NCI-H187 (cell line): ENCODE results near the gene IL37.

Experiments
- DNase-seq, 2 experiments: peaks; one replicate each; lab custom pipeline; 2025; lab: John Stamatoyannopoulos, UW

Gene IL37, protein sequence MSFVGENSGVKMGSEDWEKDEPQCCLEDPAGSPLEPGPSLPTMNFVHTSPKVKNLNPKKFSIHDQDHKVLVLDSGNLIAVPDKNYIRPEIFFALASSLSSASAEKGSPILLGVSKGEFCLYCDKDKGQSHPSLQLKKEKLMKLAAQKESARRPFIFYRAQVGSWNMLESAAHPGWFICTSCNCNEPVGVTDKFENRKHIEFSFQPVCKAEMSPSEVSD

DNA sequence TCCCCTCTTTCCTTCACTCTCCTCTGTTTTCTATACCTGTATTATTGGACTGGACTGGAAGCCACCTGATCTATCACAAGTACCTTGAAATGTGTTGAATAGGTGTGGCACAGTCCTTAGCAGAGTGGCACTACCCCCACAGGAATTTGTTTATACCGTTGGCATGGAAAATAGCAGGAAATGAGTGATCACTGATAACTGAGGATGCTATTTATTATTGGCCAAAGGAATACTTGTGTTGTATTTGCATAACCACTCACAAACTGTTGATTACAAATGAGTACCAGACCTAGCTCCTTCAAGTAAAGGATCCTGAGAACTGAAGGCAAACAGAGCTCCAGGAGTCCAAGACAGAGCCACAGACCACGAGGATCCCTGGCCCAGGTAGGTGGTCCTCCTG, at the start of gene IL37:
IL37 (plus strand) TSS at position 301 of the 400 bp plus-strand sequence. CDS start 1,848 bp downstream, outside the sequence.
- no peak for DNase-seq

DNA sequence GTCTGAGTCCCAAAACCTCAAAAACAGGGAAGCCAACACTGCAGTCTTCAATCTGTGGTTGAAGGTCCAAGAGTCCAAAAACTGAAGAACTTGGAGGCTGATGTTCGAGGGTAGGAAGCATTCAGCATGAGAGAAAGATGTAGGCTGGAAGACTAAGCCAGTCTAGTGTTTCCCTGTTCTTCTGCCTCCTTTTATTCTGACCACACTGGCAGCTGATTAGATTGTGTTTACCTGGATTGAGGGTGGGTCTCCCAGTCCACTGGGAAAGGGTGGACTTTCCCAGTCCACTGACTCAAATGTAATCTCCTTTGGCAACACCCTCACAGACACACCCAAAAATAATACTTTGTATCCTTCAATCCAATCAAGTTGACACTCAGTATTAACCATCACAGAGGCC, 46.9 kb upstream of the IL37 start:
- DNase-seq, result no peak

DNA sequence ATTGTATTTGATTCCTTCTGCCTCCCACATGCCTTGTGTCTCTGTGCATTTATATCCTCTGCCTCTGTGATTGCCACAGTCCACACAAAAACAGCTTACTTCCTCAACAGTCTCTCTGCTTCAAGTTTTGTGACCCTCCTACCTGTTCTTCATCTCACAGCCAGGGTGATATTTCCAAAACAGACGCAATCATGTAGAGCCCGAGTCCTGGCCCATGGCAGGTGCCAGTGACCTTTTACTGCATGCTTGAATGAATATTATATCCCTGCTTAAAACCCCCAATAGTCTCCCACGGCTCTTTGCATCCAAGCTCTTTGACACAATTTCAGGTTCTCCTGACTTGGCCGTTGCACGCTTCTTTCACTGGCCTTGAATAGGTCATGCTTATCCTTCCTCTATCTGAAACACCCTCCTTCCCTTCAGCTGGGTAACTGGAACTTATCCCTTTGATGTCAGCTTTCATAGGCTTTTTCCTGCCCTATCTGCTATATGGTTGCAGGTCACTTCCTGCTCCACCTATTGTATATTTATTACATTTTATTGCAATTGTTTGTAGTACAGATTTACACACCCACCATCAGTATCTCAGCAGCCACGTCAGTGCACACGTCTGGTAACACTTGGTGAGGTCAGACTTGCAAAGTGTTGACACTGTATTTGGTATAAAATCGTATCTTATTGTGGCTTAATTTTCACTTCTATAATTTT, 44.7 kb upstream of the IL37 start:
- DNase-seq, result no peak

DNA sequence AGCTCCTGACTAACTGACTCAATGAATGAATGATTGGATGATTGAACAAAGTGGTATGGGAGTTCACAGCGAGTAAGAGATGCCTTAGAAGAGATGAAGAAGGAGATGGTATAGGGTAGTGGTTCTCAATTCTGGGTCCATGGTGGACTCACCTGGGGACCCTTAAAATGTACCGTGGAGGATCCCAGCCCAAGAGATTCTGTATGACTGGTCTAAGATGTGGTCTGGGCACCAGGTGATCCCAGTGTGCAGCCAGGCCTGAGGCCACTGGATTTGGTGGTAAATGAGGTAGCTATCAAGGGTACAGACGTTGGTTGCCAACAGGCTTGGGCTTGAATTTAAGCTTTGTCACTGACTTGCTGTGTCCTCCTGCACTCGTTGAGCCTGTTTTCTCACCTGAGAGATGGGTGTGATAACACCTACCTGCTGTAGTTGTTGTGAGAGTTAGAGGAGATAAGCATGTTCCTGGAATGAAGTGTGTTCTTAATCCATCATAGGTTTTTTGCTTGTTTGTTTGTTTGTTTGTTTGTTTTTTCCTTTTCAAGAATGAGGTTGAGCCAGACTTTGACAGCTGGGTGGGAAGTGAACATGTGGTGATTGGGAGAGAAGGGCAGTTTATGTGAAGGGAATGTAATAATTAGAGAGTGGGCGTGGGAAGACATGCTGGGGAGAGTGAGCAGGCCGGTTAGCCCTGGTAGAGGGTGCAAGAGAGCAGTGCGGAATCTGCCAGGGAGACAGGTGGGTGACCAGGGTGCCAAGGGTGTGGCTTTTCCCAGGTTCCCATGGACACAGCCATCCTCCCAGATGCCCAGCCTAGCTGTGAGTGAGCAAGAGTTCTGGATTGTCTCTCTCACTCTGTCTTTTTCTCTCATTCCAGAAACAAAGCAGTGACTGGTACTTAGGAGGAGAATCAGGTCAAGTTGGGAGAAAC, 43.0 kb upstream of the IL37 start:
- DNase-seq, result no peak

DNA sequence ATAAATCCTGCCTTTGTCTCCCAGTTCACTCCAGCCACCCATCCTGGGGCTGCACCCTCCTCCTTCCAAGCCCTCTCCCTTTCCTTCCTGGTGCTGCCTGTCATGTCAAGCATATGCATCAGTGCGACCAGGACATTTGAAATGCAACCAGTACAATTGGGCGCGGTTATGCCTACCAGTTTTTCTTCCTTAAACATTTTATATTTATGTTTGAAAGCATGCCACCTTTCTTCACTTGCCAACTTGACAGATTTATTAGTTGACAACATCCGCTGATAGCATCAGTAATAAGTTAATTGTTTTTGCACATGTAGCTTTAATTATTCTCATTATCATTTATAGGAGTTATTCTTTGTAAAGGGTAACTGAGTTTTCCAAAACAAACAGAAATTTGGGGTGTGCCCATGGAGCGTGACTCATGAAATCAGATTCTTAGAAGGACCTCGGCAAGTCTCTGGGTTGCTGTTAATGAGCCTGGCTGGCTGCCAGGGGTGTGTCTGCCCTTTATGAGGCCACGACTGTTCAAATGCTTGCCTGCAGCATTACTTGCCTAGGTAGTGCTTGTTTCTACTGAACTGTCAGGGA, 41.6 kb upstream of the IL37 start:
- DNase-seq, result peak in 1 of 2 experiments; percentile 29

DNA sequence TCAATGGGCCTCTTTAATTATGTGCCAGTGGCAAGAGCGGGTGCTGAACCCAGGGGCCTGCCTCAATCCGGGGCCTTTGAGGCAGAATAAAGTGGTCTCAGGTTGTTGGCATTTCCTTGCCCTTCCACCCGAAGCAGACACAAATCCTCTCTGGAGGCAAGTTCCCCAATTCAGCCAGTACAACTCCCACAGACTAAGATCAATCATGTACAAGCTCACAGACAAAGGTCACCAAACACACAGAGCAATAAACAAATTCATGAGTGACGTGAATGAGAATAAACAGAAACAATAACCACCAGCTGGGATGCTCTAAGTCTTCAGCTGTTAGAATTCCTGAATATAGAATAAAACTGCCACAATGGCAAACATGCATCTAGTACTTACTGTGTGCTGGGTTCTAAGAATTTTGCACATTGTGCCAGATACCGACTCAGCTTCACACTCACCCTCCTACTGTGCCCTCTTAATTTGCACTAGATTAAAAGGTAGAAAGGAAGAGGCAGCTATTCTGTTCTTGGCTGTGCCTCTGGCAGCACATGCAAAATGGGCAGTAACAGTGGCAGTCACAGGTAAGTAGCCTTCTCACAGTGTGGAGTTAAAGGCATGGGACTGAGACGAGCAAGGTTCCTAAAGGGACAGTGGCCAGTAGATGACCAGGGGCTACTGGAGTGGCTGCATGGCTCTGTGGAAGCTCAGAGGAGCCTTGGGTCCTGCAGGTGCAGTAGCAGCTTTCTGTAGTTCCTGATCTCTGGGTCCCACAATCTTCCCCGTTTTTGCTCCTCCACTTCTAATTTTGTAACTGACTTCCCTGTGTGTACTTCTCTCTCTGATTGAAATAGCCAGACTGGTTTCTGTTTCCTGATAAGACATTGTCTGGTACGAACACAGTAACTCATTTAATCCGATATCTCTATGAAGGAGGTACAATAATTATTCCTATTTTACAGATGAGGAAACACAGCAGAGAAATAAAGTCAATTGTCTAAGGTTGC, 39.8 kb upstream of the IL37 start:
- DNase-seq, result no peak

DNA sequence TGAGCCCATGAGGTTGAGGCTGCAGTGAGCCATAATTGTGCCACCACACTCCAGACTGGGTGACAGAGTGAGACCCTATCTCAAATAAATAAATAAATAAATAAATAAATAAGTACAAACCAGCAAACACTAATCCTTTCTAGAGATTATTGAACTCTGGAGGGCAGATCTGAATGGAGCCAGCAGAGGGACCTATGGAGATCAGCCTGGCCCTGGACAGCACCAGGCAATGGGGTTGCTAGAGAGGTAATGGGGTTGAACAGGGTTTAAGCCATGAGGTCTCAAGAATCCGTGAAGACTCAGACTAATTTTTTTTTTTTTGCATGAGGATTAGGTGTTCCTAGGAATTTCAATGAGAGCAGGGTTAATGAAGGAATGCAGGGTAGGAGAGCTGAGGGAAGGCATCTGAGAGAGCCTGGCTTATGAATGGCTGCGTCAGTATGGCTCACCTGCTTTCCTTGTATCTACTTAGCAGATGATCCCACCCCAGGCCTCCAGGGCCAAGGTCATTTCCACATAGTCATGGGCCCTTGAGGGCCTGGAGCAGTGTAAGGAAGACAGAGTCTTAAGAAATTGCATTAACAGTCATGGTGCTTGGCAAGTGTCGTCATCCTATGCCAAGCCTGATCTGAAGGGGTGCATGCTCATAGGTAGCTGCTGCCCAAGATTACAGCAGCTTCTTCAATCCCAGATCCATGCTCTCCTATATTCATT, 34.6 kb upstream of the IL37 start:
- no peak for DNase-seq

DNA sequence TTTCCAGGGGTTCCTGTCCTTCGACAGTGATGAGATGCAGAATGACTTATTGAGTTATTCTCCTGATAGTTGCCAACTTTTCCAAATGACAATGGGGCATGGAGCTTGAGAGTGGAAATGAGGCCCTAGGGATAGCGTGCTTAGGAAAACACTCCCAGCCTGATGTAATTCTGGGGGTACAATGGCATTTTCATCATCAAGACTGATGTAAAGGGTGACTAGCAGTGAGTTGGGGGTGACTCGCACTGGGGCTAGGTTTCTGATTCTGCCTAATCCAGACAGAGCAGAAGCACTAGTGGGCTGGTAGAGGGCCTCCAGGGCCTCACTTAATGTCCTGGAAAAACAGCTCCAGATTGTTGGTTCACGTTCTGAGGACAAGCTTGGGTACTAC, 34.0 kb upstream of the IL37 start:
- DNase-seq, result no peak

DNA sequence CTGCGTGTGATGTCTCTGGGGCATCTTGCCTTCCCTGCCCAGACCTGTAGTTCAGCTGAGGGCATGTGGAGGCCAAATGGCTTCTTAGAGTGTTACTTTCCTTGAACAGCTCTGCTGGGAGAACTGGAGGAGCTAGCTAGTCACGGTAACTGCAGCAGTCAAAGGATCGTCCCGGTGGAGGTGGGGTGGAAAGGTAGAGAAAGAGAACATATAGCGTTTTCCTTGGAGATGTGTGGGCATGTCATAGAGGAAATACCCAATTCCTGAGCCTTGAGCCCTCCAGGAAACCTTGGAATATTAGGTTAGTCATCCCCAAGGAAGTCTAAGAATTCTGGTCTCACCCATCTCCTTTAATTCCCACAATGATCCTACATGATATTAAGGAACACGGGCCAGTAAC, 33.5 kb upstream of the IL37 start:
- DNase-seq, result no peak

DNA sequence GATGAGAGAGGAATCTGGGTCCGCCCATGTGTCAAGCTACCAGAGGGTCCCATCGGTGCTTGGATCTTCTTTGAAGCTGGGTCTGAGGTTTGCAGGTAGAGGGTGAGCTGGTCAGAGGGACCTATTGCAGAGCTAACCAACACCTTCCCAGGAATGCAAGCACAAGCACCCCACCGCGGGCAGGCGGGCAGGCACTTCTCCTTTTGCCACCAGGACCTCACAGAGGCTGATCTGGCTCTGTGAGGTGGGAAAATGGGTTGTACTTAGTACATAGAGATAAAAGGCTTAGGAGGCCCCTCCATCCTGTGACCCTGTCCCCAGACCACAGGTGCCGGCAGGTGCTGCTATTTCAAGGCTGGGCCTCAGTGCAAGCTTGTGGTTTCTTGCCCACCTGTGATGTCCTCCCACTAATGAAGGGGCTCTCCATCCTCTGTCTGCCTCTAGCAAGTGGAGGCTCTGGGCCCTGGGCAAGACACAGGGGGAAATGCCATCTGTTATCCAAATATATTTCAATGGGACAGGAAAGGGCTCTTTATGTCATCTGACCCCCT, 31.4 kb upstream of the IL37 start:
- DNase-seq, result no peak

DNA sequence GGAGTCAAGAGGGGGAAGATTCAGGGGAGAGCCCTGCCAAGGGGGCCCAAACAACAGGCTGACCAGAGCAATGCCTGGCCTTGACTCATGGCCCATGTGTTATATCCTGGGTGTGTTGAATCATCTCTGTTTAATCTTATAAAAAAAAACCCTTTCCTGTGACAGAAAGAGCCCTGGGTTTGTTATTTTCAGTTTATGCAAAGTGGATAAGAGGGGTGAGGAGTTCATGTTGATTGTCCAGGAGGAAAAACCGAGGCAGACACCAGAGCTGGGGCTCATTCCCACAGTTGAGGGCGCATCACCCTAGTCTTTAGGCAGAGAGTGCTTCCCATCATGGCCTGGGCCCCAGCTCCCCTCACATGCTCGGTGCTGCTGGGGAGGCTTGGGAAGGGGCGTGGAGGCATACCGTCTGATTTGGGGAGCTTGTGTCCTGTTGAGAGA, 30.9 kb upstream of the IL37 start:
- DNase-seq, result no peak

DNA sequence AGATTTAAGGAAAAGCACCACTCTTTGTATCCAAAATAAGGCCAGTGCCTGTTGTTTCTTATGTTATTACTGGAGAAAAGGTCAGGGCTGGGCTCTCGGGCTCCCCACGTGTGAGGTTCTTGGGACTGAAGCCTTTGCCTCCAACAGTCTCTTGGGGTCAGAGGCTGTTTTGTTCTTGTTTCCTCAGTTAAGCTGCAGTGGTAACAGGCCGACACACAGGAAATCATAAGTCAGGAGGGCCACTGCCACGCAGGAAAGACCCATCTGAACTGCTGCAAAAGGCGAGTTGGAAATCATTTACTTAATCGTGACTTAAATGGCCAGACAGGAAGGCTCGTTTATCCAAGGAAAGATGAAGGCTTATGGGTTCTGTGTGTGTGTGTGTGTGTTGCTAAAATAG, 30.3 kb upstream of the IL37 start:
- DNase-seq, result no peak

DNA sequence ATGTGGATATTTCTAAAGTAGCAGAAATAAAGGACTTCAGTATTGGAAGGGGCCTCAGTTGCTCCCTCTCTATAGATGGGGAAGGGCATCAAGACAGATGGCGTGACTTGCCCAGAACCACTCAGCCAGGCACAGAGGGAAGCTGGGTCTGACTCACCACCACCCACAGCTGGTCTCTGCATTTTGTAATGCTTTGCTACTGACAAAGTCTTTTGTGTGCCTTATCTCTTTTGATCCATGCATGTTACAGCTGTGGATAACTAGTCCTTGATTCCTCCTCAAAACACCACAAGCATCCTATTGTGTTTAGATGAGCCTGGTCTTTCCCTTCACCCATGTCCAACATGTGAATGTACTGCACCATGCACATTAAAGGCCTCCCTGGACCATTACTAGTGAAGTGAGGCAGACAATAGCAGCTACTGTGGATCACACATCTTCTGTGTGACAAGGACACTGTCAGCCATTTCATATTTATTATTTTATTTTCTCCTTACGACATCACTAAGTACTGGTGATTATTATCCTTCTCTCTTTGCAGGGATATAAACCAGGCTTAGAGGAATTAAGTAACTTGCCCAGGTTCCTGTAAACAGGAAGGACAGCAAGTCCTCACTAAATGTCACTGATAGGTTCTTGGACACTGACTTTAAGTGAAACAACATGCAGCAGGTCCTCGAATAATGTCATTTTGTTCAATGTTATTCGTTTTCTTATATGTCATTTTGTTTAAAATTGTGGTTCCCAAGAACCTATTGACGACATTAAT, 29.6 kb upstream of the IL37 start:
- no peak for DNase-seq

DNA sequence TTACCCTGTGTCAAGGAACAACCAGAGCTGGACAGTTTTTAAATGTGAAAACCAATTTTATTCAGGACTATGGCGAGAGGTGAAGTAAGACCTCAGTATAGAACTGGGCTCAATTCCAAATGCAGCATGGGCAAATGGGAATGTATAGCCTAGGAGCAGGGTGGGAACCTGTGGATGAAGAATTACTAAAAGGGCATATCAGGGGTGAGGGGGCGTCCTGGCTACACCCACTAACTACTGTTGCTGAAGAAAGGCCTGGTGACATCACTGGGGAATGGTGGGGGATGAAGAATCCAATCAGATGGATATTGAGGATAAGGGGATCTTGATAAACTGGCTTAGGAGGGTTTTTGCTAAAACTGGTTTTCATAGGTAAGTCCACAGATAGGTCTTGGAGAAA, 27.3 kb upstream of the IL37 start:
- no peak for DNase-seq

DNA sequence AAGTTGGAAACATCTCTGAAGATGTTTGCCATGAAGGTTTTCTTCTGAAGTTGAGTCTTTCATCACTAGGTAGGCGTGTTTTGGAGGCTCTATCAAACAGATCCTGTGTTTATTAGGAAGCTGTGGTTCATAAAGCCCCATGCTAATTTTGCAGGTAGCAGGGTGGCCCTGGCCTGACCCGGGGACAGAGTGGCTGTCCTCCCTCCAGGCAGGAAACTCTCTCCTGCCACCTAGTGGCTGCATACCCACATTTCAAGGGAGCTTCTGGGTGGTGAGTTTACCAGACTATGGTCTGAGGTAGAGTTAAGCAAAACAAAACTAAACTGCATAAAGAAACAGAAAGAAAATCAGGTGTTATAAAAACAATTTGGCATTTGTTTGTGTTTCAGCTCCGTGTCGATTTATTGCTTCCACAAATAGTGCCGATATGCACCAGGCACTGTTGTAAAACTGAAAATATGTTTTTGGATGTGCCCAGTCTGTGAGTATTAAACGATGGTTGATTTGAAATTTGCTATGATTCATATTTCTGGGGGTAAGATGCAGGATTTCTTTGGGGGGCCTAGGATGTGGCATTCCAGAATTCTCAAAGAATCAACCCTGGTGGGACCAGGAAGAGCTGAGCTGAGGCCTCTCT, 26.0 kb upstream of the IL37 start:
- no peak for DNase-seq

DNA sequence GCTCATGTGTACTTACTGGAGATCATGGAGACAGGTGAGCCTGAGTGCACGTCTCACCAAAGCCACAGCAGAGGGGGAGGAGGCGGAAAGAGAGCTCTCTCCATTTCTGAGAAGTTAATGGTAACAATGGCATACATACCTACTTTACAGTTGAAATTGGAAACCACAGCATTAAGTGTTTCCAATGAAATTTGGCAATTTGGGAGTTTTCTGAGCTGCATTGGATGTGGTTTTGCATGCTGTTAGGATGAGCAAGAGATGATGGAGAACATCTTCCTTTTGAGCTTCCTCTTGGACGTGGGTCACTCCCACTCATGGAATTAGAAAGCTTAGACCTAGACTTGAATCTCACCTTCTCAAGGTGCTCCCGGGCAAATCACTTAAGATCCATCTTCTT, 25.5 kb upstream of the IL37 start:
- DNase-seq, result no peak

DNA sequence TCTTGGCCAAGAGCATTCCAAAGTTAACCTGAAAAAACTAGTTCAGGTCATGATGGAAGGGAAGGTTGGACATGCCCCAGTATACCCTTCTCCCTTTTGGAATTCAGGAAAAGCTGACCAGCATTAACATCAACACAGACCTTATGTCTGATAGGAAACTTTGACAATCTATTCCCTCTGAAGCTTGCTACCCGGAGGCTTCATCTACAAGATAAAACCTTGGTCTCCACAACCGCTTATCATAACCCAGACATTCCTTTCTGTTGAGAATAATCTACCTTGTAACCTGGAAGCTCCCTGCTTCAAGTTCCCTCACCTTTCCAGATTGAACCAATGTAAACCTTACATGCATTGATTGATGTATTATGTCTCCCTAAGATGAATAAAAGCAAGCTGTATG, 24.7 kb upstream of the IL37 start:
- DNase-seq, result no peak

DNA sequence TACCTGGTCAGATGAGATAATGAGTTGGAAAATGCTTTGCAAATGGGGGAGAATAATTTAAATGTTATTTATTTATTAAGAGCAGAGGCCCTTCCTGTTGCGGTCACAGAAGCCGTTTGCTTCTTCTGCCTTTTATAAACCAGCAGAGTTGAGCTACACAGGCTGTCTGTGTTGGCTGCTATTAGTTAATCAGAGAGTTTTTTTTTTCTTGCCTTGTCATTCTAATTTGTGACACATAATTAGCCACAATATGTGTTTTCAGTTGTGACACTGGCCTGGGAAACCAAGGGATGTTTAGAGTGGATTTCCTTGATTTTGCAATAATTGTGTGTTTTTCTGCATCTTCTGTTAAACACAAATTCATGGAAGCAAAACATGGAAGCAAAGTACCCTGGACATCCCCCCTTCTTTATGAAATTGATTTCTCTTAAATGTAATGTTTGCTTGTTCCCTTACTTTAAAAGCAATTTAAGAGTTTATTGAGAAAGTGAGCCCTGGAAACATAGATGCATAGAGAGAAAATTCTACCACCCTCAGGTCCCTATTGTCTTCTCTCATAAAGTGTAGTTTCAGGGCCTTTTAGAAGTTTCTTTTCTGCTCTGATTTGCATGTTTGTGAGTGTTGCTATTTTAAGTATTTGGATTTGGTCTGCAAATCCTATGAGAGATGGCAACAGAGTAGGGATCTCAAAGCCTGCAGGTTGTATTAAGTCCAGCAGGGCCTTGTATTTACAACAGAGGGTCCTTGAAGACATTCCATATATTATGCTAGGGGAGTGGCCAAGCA, 22.8 kb upstream of the IL37 start:
- DNase-seq, result no peak
